ENCODE results near the gene NFILZ. TPM values are rescaled to one million over a fixed set of nuclear protein-coding genes. Genes with fewer than 3 reads are reported as not detected.

Gene NFILZ, protein sequence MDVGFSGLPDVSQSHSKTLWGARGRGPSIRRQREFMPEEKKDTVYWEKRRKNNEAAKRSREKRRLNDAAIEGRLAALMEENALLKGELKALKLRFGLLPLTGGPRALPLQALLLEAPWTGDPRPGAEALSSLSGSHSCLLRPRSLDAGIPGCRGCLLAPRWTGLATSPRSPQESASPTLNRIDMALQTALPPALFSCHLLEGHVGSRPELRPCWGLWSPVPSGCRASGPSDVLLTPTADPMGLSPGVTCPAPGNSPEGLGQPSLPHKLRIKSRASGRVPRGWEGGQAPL
- not detected in 2 replicates for total RNA-seq

GRCh38 chr19:8629996-8630683 is at the start of gene NFILZ:
NFILZ (plus strand) TSS chr19:8630633; CDS start chr19:8676766, 46,133 bp downstream.

GRCh38 chr19:8610041-8610935 is 20.1 kb upstream of the NFILZ start, which contains the start of gene ADAMTS10:
ADAMTS10 (minus strand) TSS chr19:8610715; CDS start chr19:8605710, 5,005 bp downstream.

Other genes starting within 250 kb of the NFILZ start
- 33.7 and 66.0 TPM in 2 replicates for gene RAB11B, start 240.3 kb upstream of the NFILZ start, total RNA-seq
- gene MARCHF2, start 217.3 kb upstream of the NFILZ start, total RNA-seq: 20.8 and 88.0 TPM in 2 replicates
- gene HNRNPM, start 185.7 kb upstream of the NFILZ start, total RNA-seq: 42.4 and 53.4 TPM in 2 replicates
- under 0.01 TPM in 1 of 2 replicates, not detected in the other for gene PRAM1, start 128.0 kb upstream of the NFILZ start, total RNA-seq
- 6.3 and 7.4 TPM in 2 replicates for gene ZNF414, start 116.5 kb upstream of the NFILZ start, total RNA-seq
- 0.11 and 0.39 TPM in 2 replicates for gene MYO1F, start 53.2 kb upstream of the NFILZ start, total RNA-seq
- 0.22 and 16.9 TPM in 2 replicates for gene ADAMTS10, start 19.9 kb upstream of the NFILZ start, total RNA-seq
- not detected in 2 replicates for gene ACTL9, start 68.2 kb downstream of the NFILZ start, total RNA-seq
- not detected in 2 replicates for gene OR2Z1, start 91.0 kb downstream of the NFILZ start, total RNA-seq
- gene ZNF558, start 201.7 kb downstream of the NFILZ start, total RNA-seq: 35.9 and 46.7 TPM in 2 replicates
- gene MBD3L1, start 201.7 kb downstream of the NFILZ start, total RNA-seq: not detected in 2 replicates

All from placental epithelial cell (primary cell).